DND-41 (cell line): ENCODE measurements around the gene PRRT1B.

Source experiments
- ATAC-seq: fragments of 200-7000 bp; cut with Tn5 transposase; 3 replicates; pipeline ENCODE4 v1.9.1; 2021; ENCODE audit warnings: low read depth; ENCODE audit not compliant: insufficient read depth
- DNase-seq: peaks from one replicate; pipeline ENCODE4 v3.0.0-alpha.2; 2020
- H2AFZ ChIP-seq: 2 replicates; pipeline ENCODE4 v1.6.0; 2012; ENCODE audit warnings: low read depth, low read length
- H3K27ac ChIP-seq: 2 replicates; pipeline ENCODE4 v1.5.1; 2012; ENCODE audit warnings: low read length, inconsistent platforms
- H3K27me3 ChIP-seq: fragments of 200-600 bp; sonication (generic); 2 replicates; pipeline ENCODE4 v1.6.0; 2012; ENCODE audit warnings: low read length, mild to moderate bottlenecking, inconsistent platforms; ENCODE audit not compliant: insufficient read depth, poor library complexity
- H3K36me3 ChIP-seq: 2 replicates; pipeline ENCODE4 v1.5.1; 2012; ENCODE audit warnings: low read length, inconsistent platforms; ENCODE audit not compliant: insufficient read depth
- H3K4me1 ChIP-seq: 2 replicates; pipeline ENCODE4 v1.5.1; 2012; ENCODE audit warnings: mild to moderate bottlenecking, low read length; ENCODE audit not compliant: insufficient read depth
- H3K4me2 ChIP-seq: 2 replicates; pipeline ENCODE4 v1.6.0; 2012; ENCODE audit warnings: mild to moderate bottlenecking, moderate library complexity, low read length, inconsistent platforms; ENCODE audit not compliant: insufficient read depth
- H3K4me3 ChIP-seq, 2 experiments: fragments of 200-600 bp in 1 of 2; shearing (Covaris generic) in 1 of 2; 2 replicates each; pipeline ENCODE4 v1.5.1; 2012 to 2016; ENCODE audit warnings: inconsistent platforms in 2 of 2, low read length in 2 of 2, mild to moderate bottlenecking in 2 of 2, low read depth in 1 of 2, moderate library complexity in 1 of 2
- H3K79me2 ChIP-seq: 2 replicates; pipeline ENCODE4 v1.6.0; 2012; ENCODE audit warnings: low read length, inconsistent platforms; ENCODE audit not compliant: insufficient read depth
- H3K9ac ChIP-seq: 2 replicates; pipeline ENCODE4 v1.6.0; 2012; ENCODE audit warnings: low read depth, mild to moderate bottlenecking, inconsistent platforms, low read length, moderate library complexity
- H3K9me3 ChIP-seq: 2 replicates; pipeline ENCODE4 v1.5.1; 2012; ENCODE audit warnings: low read length, moderate library complexity, mild to moderate bottlenecking, inconsistent platforms; ENCODE audit not compliant: insufficient read depth, severe bottlenecking
- H4K20me1 ChIP-seq: 2 replicates; pipeline ENCODE4 v1.6.0; 2012; ENCODE audit warnings: low read length; ENCODE audit not compliant: insufficient read depth
- EZH2 ChIP-seq: IDR thresholded peaks from 3 replicates; pipeline ENCODE4 v1.6.1; 2012; ENCODE audit warnings: borderline replicate concordance, low read depth, mild to moderate bottlenecking, moderate library complexity, low read length, inconsistent platforms; ENCODE audit not compliant: severe bottlenecking
- TF ChIP-seq, protein P1 (sequence below): IDR thresholded peaks from 2 replicates; pipeline ENCODE4 v1.5.1; 2012; ENCODE audit warnings: borderline replicate concordance, low read length, moderate library complexity, mild to moderate bottlenecking; ENCODE audit not compliant: poor library complexity, severe bottlenecking; ENCODE audit errors: extremely low read depth

The PRRT1B gene

DNA sequence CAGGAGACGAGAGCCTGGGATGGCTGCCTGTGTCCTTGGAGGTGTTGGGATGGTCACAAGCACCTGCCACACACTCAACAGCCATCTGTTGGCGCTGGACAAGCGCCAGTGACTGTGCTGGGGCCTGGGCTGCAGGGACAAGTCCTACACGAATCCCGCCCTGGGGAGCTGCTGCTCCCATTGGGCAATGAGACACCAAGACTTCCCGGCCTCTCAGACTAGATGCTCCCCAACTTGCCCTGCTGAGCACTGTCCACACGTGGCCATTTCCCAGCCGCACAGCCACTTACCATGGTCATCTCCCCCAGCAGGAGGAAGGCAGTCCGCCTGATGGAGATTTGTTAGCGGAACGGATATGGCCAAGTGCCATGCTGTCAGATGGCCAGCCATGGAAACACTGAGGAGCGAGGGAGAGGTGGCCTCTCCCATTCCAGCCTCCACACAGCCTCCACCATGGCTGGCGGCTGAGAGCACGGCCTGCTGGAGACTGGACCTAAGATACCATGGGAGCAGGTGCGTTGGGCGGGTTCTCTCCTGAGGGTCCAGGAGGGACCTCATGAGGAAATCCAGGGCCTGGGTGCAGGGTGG, 43.9 kb downstream of the PRRT1B start:
- no peaks in the 10 kb centered on the region for H3K79me2 ChIP-seq
- H3K27me3 ChIP-seq: no peaks in the 10 kb centered on the region
- no peak overlapping the region for H3K4me3 ChIP-seq
- H3K9ac ChIP-seq: no peak overlapping the region
- no peak overlapping the region for H2AFZ ChIP-seq
- TF ChIP-seq, protein P1, sequence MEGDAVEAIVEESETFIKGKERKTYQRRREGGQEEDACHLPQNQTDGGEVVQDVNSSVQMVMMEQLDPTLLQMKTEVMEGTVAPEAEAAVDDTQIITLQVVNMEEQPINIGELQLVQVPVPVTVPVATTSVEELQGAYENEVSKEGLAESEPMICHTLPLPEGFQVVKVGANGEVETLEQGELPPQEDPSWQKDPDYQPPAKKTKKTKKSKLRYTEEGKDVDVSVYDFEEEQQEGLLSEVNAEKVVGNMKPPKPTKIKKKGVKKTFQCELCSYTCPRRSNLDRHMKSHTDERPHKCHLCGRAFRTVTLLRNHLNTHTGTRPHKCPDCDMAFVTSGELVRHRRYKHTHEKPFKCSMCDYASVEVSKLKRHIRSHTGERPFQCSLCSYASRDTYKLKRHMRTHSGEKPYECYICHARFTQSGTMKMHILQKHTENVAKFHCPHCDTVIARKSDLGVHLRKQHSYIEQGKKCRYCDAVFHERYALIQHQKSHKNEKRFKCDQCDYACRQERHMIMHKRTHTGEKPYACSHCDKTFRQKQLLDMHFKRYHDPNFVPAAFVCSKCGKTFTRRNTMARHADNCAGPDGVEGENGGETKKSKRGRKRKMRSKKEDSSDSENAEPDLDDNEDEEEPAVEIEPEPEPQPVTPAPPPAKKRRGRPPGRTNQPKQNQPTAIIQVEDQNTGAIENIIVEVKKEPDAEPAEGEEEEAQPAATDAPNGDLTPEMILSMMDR: no peak
- no peak for TF ChIP-seq EZH2
- ATAC-seq (no peak), DNase-seq (no peak)
- peaks cover 4% of the 10 kb centered on the region for H4K20me1 ChIP-seq
- peaks cover 42% of the 10 kb centered on the region for H3K36me3 ChIP-seq
- H3K4me2 ChIP-seq: no peak overlapping the region
- H3K27ac ChIP-seq: no peak overlapping the region
- no peaks in the 10 kb centered on the region for H3K9me3 ChIP-seq
- H3K4me1 ChIP-seq: peaks cover 22% of the 10 kb centered on the region

GRCh38 chr9:131589993-131590392, 44.7 kb downstream of the PRRT1B start:
- TF ChIP-seq EZH2: no peak
- TF ChIP-seq, protein P1: no peak
- Histone ChIP-seq H4K20me1 (no peaks in the 10 kb centered on the region), H3K4me1 (peaks cover 15% of the 10 kb centered on the region), H3K79me2 (no peaks in the 10 kb centered on the region), H3K27ac (no peak overlapping the region), H3K4me2 (no peak overlapping the region), H3K27me3 (no peaks in the 10 kb centered on the region), H3K9me3 (no peaks in the 10 kb centered on the region), H3K4me3 (no peak overlapping the region), H3K36me3 (peaks cover 43% of the 10 kb centered on the region), H3K9ac (no peak overlapping the region), H2AFZ (no peak overlapping the region)
- DNase-seq (no peak), ATAC-seq (no peak)

DNA sequence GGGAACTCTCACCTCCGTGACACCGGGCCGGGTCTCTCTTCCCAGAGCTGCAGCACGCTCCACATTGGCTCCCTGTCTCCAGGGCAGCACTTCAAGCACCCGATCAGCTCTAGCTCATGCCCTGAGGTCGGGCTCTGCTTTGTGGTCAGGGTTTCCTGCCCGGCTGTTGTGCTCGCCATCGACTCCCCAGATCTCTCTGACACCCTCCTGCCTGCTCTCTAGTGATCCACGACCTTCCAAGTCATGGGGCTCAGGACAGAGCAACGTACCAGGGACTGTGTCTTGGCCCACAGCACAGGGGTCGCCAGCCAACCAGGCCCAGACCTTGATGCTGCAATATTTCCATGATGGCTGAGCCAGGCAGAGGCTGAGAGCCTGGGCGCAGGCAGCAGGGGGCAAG, 45.1 kb downstream of the PRRT1B start:
- Histone ChIP-seq H3K36me3 (peaks cover 48% of the 10 kb centered on the region), H4K20me1 (no peaks in the 10 kb centered on the region)
- DNase-seq: no peak

More for the DNA sequence above, 45.1 kb downstream of the PRRT1B start:
- Histone ChIP-seq H3K4me2 (no peak overlapping the region), H3K79me2 (no peaks in the 10 kb centered on the region), H3K27me3 (no peaks in the 10 kb centered on the region), H2AFZ (no peak overlapping the region), H3K4me3 (no peak overlapping the region), H3K4me1 (peaks cover 11% of the 10 kb centered on the region), H3K9me3 (no peaks in the 10 kb centered on the region), H3K27ac (no peak overlapping the region), H3K9ac (no peak overlapping the region)
- no peak for TF ChIP-seq EZH2
- TF ChIP-seq, protein P1: no peak
- peak; percentile 27; the same call in 2 of the 3 replicates for ATAC-seq
